Liver (tissue), 9 donors: Measurements from ENCODE around the gene APBA1. TPM values are rescaled to one million over a fixed set of nuclear protein-coding genes. Genes with fewer than 3 reads are reported as not detected.

Experiments
- DNase-seq: peaks from one replicate; pipeline ENCODE4 v3.0.0-alpha.2; 2017; ENCODE audit warnings: low spot score
- H3K27ac ChIP-seq, 2 donors: one replicate each; pipeline ENCODE4 v1.7.0; 2013; ENCODE audit warnings: inconsistent platforms in 2 of 2, low read length in 2 of 2, control low read depth in 1 of 2, low read depth in 1 of 2, mild to moderate bottlenecking in 1 of 2
- H3K27me3 ChIP-seq, 4 donors: one replicate each; pipeline versions ENCODE4 v1.6.1 to v1.7.0; 2013; ENCODE audit warnings: low read length in 3 of 4, inconsistent platforms in 1 of 4, mild to moderate bottlenecking in 1 of 4, moderate library complexity in 1 of 4; ENCODE audit not compliant: control insufficient read depth in 4 of 4, insufficient read depth in 4 of 4
- H3K36me3 ChIP-seq, 4 donors: one replicate each; pipeline versions ENCODE4 v1.6.1 to v1.7.0; 2013; ENCODE audit warnings: low read length in 3 of 4, mild to moderate bottlenecking in 3 of 4, low read depth in 1 of 4, moderate library complexity in 1 of 4; ENCODE audit not compliant: control insufficient read depth in 4 of 4, insufficient read depth in 3 of 4
- H3K4me1 ChIP-seq, 4 donors: one replicate each; pipeline versions ENCODE4 v1.6.1 to v1.7.0; 2013; ENCODE audit warnings: low read length in 3 of 4, mild to moderate bottlenecking in 3 of 4, moderate library complexity in 1 of 4; ENCODE audit not compliant: control insufficient read depth in 4 of 4, insufficient read depth in 4 of 4
- H3K4me3 ChIP-seq, 3 donors: one replicate each; pipeline versions ENCODE4 v1.6.1 to v1.7.0; 2013; ENCODE audit warnings: low read length in 3 of 3, control low read depth in 1 of 3, low read depth in 1 of 3, mild to moderate bottlenecking in 1 of 3
- H3K9ac ChIP-seq, 2 donors: one replicate each; pipeline ENCODE4 v1.7.0; 2013; ENCODE audit warnings: low read length in 2 of 2, mild to moderate bottlenecking in 2 of 2, moderate library complexity in 2 of 2, control low read depth in 1 of 2, low read depth in 1 of 2
- H3K9me3 ChIP-seq, 4 donors: one replicate each; pipeline versions ENCODE4 v1.6.1 to v1.7.0; 2013; ENCODE audit warnings: low read length in 3 of 4; ENCODE audit not compliant: control insufficient read depth in 4 of 4
- EGR1 ChIP-seq, 2 donors: IDR thresholded peaks; 2 replicates each; pipeline ENCODE4 v1.6.1; 2016 to 2018; ENCODE audit warnings: antibody characterized with exemption in 2 of 2, low read depth in 2 of 2
- FOXA1 ChIP-seq: IDR thresholded peaks from 2 replicates; pipeline ENCODE4 v1.6.1; 2016; ENCODE audit warnings: antibody characterized with exemption
- FOXA2 ChIP-seq: IDR thresholded peaks from 2 replicates; pipeline ENCODE4 v1.6.1; 2016; ENCODE audit warnings: antibody characterized with exemption
- GABPA ChIP-seq, 2 donors: IDR thresholded peaks in 1 of 2; conservative IDR thresholded peaks in 1 of 2; 2 replicates each; pipeline ENCODE4 v1.6.1; 2016; ENCODE audit warnings: antibody characterized with exemption in 2 of 2, mild to moderate bottlenecking in 1 of 2, moderate library complexity in 1 of 2
- HNF4G ChIP-seq: IDR thresholded peaks from 2 replicates; pipeline ENCODE4 v1.6.1; 2016; ENCODE audit warnings: antibody characterized with exemption
- JUND ChIP-seq, 2 donors: IDR thresholded peaks; 2 replicates each; pipeline ENCODE4 v1.6.1; 2016; ENCODE audit warnings: antibody characterized with exemption in 2 of 2
- MAX ChIP-seq: IDR thresholded peaks from 2 replicates; pipeline ENCODE4 v1.6.1; 2016; ENCODE audit warnings: antibody characterized with exemption
- NR2F2 ChIP-seq: IDR thresholded peaks from 2 replicates; pipeline ENCODE4 v1.6.1; 2016; ENCODE audit warnings: antibody characterized with exemption
- RAD21 ChIP-seq, 2 donors: IDR thresholded peaks; 2 replicates each; pipeline ENCODE4 v1.6.1; 2016; ENCODE audit warnings: antibody characterized with exemption in 2 of 2, mild to moderate bottlenecking in 2 of 2
- REST ChIP-seq: IDR thresholded peaks from 2 replicates; pipeline ENCODE4 v1.6.1; 2016; ENCODE audit warnings: antibody characterized with exemption, mild to moderate bottlenecking
- RXRA ChIP-seq, 2 donors: IDR thresholded peaks; 2 replicates each; pipeline ENCODE4 v1.6.1; 2017 to 2018; ENCODE audit warnings: antibody characterized with exemption in 2 of 2, mild to moderate bottlenecking in 1 of 2
- SP1 ChIP-seq: IDR thresholded peaks from 2 replicates; pipeline ENCODE4 v1.6.1; 2018; ENCODE audit warnings: antibody characterized with exemption, mild to moderate bottlenecking
- TAF1 ChIP-seq: conservative IDR thresholded peaks from 2 replicates; pipeline ENCODE4 v1.6.1; 2016; ENCODE audit warnings: antibody characterized with exemption, mild to moderate bottlenecking
- YY1 ChIP-seq: IDR thresholded peaks from 2 replicates; pipeline ENCODE4 v1.6.1; 2016; ENCODE audit warnings: antibody characterized with exemption, mild to moderate bottlenecking
- polyA plus RNA-seq, 2 donors: library from polyadenylated mRNA; stranded (reverse) in 1 of 2; unstranded in 1 of 2; fragments of 200-250 nt in 1 of 2; fragments of >200 nt in 1 of 2; fragmentation: Nextera tagmentation in 1 of 2; extraction: Ambion mirVana in 1 of 2; gene quantifications; one replicate each; pipeline versions ENCODE4 v1.2.1 to v1.2.3, GENCODE V29; 2013 to 2015
- total RNA-seq, 2 donors: library from RNA; depleted of rRNA; stranded (reverse); fragments of >200 nt; gene quantifications; one replicate each; pipeline ENCODE4 v1.2.3, GENCODE V29; 2014
- TF ChIP-seq, protein P1 (sequence below): IDR thresholded peaks from 2 replicates; pipeline ENCODE4 v1.6.1; 2016; ENCODE audit warnings: antibody characterized with exemption
- TF ChIP-seq, protein P2 (sequence below): IDR thresholded peaks from 2 replicates; pipeline ENCODE4 v1.6.1; 2016; ENCODE audit warnings: antibody characterized with exemption
- TF ChIP-seq, protein P3 (sequence below): fragments of 150-350 bp; IDR thresholded peaks from 2 replicates; pipeline ENCODE4 v1.5.1; 2017; ENCODE audit warnings: improper control_type of control experiment, low read depth, low read length; ENCODE audit not compliant: missing input control
- donor health status: healthy.
- donor health status: healthy.
- donor health status: healthy.
- donor health status: healthy.
- donor health status: healthy.

Gene APBA1
- total and polyA plus RNA-seq, 4 donors = 2.8 to 19.0 (median 6.1) TPM

GRCh38 chr9:69564557-69564956 is 107.6 kb downstream of the APBA1 start (continued):
- TF ChIP-seq REST = no peak

DNA sequence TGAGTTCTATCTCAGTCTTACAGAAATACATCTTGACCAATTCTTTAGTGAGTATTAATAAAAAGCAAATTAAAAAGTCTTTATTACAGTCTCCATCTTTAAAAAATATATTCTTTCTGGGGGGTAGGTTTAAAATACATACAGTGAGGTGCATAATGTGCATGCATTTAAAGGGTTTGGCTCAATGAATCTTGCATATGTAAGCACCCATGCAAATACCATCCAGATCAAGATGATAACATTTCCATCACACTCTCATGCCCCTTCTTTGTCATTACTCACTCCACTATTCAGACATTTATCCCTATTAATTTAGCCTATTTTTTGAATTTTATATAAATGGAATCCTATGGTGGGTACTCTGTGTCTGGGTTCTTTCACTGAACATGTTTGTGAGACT is 113.0 kb downstream of the APBA1 start:
- DNase-seq = no peak
- TF ChIP-seq MAX (no peak), FOXA2 (no peak), HNF4G (no peak), YY1 (no peak), SP1 (no peak), RXRA (IDR thresholded peaks at IDR 0.05) (no peak), RAD21 (IDR thresholded peaks at IDR 0.05) (no peak), EGR1 (IDR thresholded peaks at IDR 0.05; ENCODE audit: low read depth in 2 of 2) (no peak), TAF1 (no peak), JUND (IDR thresholded peaks at IDR 0.05) (no peak), REST (no peak), GABPA (IDR thresholded peaks at IDR 0.05 in 1 of 2, conservative IDR thresholded peaks at IDR 0.05 in 1 of 2) (no peak), FOXA1 (no peak), NR2F2 (no peak)
- TF ChIP-seq, protein P1, sequence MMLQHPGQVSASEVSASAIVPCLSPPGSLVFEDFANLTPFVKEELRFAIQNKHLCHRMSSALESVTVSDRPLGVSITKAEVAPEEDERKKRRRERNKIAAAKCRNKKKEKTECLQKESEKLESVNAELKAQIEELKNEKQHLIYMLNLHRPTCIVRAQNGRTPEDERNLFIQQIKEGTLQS = no peak
- TF ChIP-seq, protein P2, sequence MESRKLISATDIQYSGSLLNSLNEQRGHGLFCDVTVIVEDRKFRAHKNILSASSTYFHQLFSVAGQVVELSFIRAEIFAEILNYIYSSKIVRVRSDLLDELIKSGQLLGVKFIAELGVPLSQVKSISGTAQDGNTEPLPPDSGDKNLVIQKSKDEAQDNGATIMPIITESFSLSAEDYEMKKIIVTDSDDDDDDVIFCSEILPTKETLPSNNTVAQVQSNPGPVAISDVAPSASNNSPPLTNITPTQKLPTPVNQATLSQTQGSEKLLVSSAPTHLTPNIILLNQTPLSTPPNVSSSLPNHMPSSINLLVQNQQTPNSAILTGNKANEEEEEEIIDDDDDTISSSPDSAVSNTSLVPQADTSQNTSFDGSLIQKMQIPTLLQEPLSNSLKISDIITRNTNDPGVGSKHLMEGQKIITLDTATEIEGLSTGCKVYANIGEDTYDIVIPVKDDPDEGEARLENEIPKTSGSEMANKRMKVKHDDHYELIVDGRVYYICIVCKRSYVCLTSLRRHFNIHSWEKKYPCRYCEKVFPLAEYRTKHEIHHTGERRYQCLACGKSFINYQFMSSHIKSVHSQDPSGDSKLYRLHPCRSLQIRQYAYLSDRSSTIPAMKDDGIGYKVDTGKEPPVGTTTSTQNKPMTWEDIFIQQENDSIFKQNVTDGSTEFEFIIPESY = no peak
- TF ChIP-seq, protein P3, sequence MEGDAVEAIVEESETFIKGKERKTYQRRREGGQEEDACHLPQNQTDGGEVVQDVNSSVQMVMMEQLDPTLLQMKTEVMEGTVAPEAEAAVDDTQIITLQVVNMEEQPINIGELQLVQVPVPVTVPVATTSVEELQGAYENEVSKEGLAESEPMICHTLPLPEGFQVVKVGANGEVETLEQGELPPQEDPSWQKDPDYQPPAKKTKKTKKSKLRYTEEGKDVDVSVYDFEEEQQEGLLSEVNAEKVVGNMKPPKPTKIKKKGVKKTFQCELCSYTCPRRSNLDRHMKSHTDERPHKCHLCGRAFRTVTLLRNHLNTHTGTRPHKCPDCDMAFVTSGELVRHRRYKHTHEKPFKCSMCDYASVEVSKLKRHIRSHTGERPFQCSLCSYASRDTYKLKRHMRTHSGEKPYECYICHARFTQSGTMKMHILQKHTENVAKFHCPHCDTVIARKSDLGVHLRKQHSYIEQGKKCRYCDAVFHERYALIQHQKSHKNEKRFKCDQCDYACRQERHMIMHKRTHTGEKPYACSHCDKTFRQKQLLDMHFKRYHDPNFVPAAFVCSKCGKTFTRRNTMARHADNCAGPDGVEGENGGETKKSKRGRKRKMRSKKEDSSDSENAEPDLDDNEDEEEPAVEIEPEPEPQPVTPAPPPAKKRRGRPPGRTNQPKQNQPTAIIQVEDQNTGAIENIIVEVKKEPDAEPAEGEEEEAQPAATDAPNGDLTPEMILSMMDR = no peak
- no peaks in the 10 kb centered on the region for H3K36me3 ChIP-seq

More for the DNA sequence above, 113.0 kb downstream of the APBA1 start:
- no peaks in the 10 kb centered on the region for H3K27me3 ChIP-seq
- H3K4me3 ChIP-seq = no peak overlapping the region
- H3K27ac ChIP-seq = no peak overlapping the region
- H3K9me3 ChIP-seq = no peaks in the 10 kb centered on the region
- H3K4me1 ChIP-seq = peaks cover 2 to 11% (median 3%) of the 10 kb centered on the region in 4 donors
- H3K9ac ChIP-seq = no peak overlapping the region
